H1 (cell line): ENCODE measurements around the gene ARHGAP12. TPM values are rescaled to one million over a fixed set of nuclear protein-coding genes. Genes with fewer than 3 reads are reported as not detected.

Experiments
- BRCA1 ChIP-seq: IDR thresholded peaks from 2 replicates; pipeline ENCODE4 v1.6.1; 2012; ENCODE audit warnings: low read depth, low read length, improper control_type of control experiment
- CBX8 ChIP-seq: fragments of 300-800, 300-1000 bp; sonication (generic); IDR thresholded peaks from 2 replicates; pipeline ENCODE4 v1.7.1; 2016; ENCODE audit warnings: low read depth, low read length, borderline replicate concordance
- CHD2 ChIP-seq: IDR thresholded peaks from 2 replicates; pipeline ENCODE4 v1.6.1; 2012; ENCODE audit warnings: low read length, improper control_type of control experiment
- JUN ChIP-seq: IDR thresholded peaks from 2 replicates; pipeline ENCODE4 v1.6.1; 2011; ENCODE audit warnings: low read depth, mild to moderate bottlenecking, improper control_type of control experiment, low read length
- SIX5 ChIP-seq: IDR thresholded peaks from 2 replicates; pipeline ENCODE4 v1.6.1; 2011; ENCODE audit warnings: mild to moderate bottlenecking, low read depth, low read length
- SP1 ChIP-seq: IDR thresholded peaks from 2 replicates; pipeline ENCODE4 v1.6.1; 2011; ENCODE audit warnings: low read depth, low read length
- TAF7 ChIP-seq: optimal IDR thresholded peaks from 2 replicates; pipeline ENCODE3; 2011; ENCODE audit warnings: low read depth, mild to moderate bottlenecking, inconsistent platforms, low read length, moderate library complexity, borderline replicate concordance
- polyA plus RNA-seq, 7 experiments: library from polyadenylated mRNA; depleted of rRNA in 3 of 7; stranded (reverse) in 5 of 7; unstranded in 2 of 7; fragments of >200 nt in 5 of 7; fragments of 200-250 nt in 2 of 7; gene quantifications; 1 replicate in 5 of 7; 2 replicates in 1 of 7; 4 replicates in 1 of 7; pipeline versions ENCODE4 v1.2.1 to v1.2.3, GENCODE V29; 2011 to 2013; ENCODE audit warnings: missing spikeins in 2 of 7, mixed read lengths in 2 of 7
- total RNA-seq: library from RNA; stranded (reverse); fragmentation: NEBNext Ultra II Directional; extraction: Animal tissue kit (Norgen Biotek cat#: 25700); gene quantifications from 2 replicates; pipeline ENCODE4 v1.2.1, GENCODE V29; 2021

Gene ARHGAP12
- total and polyA plus RNA-seq, 2 of the 8 experiments (the other 6 are each of a cell fraction or from before 2014, with no cell fraction given) = 10.1 to 39.0 TPM

GRCh38 chr10:31887850-31888249 is 40.8 kb downstream of the ARHGAP12 start (continued):
- TF ChIP-seq BRCA1 (no peak), SP1 (no peak), SIX5 (no peak), TAF7 (no peak), CHD2 (no peak), CBX8 (no peak), JUN (no peak)
